A549 (cell line): Measurements from ENCODE around the gene TNP2. TPM values are rescaled to one million over a fixed set of nuclear protein-coding genes. Genes with fewer than 3 reads are reported as not detected.

Experiments
- ATAC-seq, 2 experiments: fragments of 200-7000 bp in 1 of 2; fragments of >200 bp in 1 of 2; cut with Nextera tagmentation in 1 of 2; cut with Tn5 transposase in 1 of 2; 3 replicates each; pipeline versions ENCODE4 v1.8.0 to v1.9.1; 2018 to 2020; ENCODE audit warnings: mild to moderate bottlenecking in 1 of 2, moderate library complexity in 1 of 2
- CTCF ChIA-PET: fragments of 300-600 bp; sonication (Branson Sonifier 250); formaldehyde crosslinking; extraction: SDS; loops from one replicate; lab custom pipeline; 2021; ENCODE audit warnings: antibody characterized with exemption, inconsistent platforms; lab: Yijun Ruan, JAX
- POLR2A ChIA-PET: fragments of 350-600 bp; formaldehyde crosslinking; extraction: SDS; loops from one replicate; lab custom pipeline; 2021; ENCODE audit warnings: antibody characterized with exemption, inconsistent platforms; lab: Yijun Ruan, JAX
- DNase-seq, 2 experiments: peaks; one replicate each; pipeline versions ENCODE4 v3.0.0 to v3.0.0-alpha.2; 2011 to 2016; ENCODE audit warnings: low read depth in 1 of 2, low spot score in 1 of 2
- FAIRE-seq: peaks from 2 replicates; lab custom pipeline; 2011; peaks lifted over from hg19 to GRCh38; lab: Jason Lieb, UNC
- H3K27ac ChIP-seq, 2 experiments: fragments of >200 bp; sonication (Bioruptor Twin); formaldehyde crosslinking; 3 replicates each; pipeline ENCODE4 v1.5.1; 2016 to 2017
- H3K4me1 ChIP-seq: fragments of >200 bp; sonication (Bioruptor Twin); formaldehyde crosslinking; 3 replicates; pipeline ENCODE4 v1.6.1; 2016
- H3K4me2 ChIP-seq: fragments of >200 bp; sonication (Bioruptor Twin); formaldehyde crosslinking; 3 replicates; pipeline ENCODE4 v1.6.1; 2016
- H3K4me3 ChIP-seq: fragments of >200 bp; sonication (Bioruptor Twin); formaldehyde crosslinking; 3 replicates; pipeline ENCODE4 v1.5.1; 2016
- H3K9me3 ChIP-seq: fragments of >200 bp; sonication (Bioruptor Twin); formaldehyde crosslinking; 3 replicates; pipeline ENCODE4 v1.6.1; 2016
- BHLHE40 ChIP-seq: IDR thresholded peaks from 2 replicates; pipeline ENCODE4 v1.6.1; 2012; ENCODE audit warnings: low read depth, low read length, inconsistent platforms
- CEBPB ChIP-seq, 2 experiments: fragments of >200 bp in 1 of 2; sonication (Bioruptor Twin) in 1 of 2; formaldehyde crosslinking in 1 of 2; IDR thresholded peaks; 2 replicates each; pipeline ENCODE4 v1.6.1; 2012 to 2016
- CHD4 ChIP-seq: fragments of 200-600 bp; sonication (generic); IDR thresholded peaks from 2 replicates; pipeline ENCODE4 v1.6.1; 2016; ENCODE audit warnings: antibody characterized with exemption, mild to moderate bottlenecking, borderline replicate concordance
- EHMT2 ChIP-seq: fragments of 200-600 bp; sonication (generic); IDR thresholded peaks from 2 replicates; pipeline ENCODE4 v1.6.1; 2016; ENCODE audit warnings: antibody characterized with exemption, low read depth, mild to moderate bottlenecking, moderate library complexity
- ELK1 ChIP-seq: fragments of 150-350 bp; IDR thresholded peaks from 2 replicates; pipeline ENCODE4 v1.6.1; 2014; ENCODE audit warnings: low read depth, mild to moderate bottlenecking, low read length
- FOSB ChIP-seq: fragments of 250-450 bp; sonication (Bioruptor Pico); IDR thresholded peaks from 2 replicates; pipeline ENCODE4 v1.5.0; 2020; ENCODE audit warnings: mild to moderate bottlenecking, moderate library complexity
- FOSL2 ChIP-seq, 2 experiments: fragments of 450-650 bp in 1 of 2; fragments of >200 bp in 1 of 2; sonication (Bioruptor Twin) in 1 of 2; formaldehyde crosslinking; IDR thresholded peaks; 2 replicates each; pipeline versions ENCODE4 v1.5.0 to v1.6.1; 2016 to 2020; ENCODE audit warnings: mild to moderate bottlenecking in 1 of 2, moderate library complexity in 1 of 2
- HES2 ChIP-seq: fragments of >200 bp; sonication (Bioruptor Twin); formaldehyde crosslinking; IDR thresholded peaks from 2 replicates; pipeline ENCODE4 v1.6.1; 2016
- HMGXB4 ChIP-seq: fragments of 250-450 bp; sonication (Bioruptor Pico); IDR thresholded peaks from 2 replicates; pipeline ENCODE4 v1.5.0; 2021; ENCODE audit warnings: mild to moderate bottlenecking, moderate library complexity, borderline replicate concordance
- HOXA7 ChIP-seq: fragments of 250-450 bp; sonication (Bioruptor Pico); IDR thresholded peaks from 2 replicates; pipeline ENCODE4 v1.5.0; 2020; ENCODE audit warnings: mild to moderate bottlenecking, moderate library complexity
- KDM1A ChIP-seq: fragments of 200-600 bp; sonication (generic); IDR thresholded peaks from 2 replicates; pipeline ENCODE4 v1.6.1; 2016; ENCODE audit warnings: low read depth, mild to moderate bottlenecking
- MAFK ChIP-seq: fragments of 450-650 bp; IDR thresholded peaks from 2 replicates; pipeline ENCODE4 v1.6.1; 2014; ENCODE audit not compliant: partially characterized antibody
- MAX ChIP-seq: IDR thresholded peaks from 2 replicates; pipeline ENCODE4 v1.6.1; 2012
- NR3C1 ChIP-seq: fragments of >200 bp; sonication (Bioruptor Twin); formaldehyde crosslinking; IDR thresholded peaks from 3 replicates; pipeline ENCODE4 v1.6.1; 2017
- PHF8 ChIP-seq: fragments of 200-600 bp; sonication (generic); IDR thresholded peaks from 2 replicates; pipeline ENCODE4 v1.6.1; 2016; ENCODE audit warnings: low read depth, mild to moderate bottlenecking, antibody characterized with exemption, moderate library complexity, borderline replicate concordance
- REST ChIP-seq: fragments of 200-600 bp; sonication (generic); IDR thresholded peaks from 2 replicates; pipeline ENCODE4 v1.6.1; 2016; ENCODE audit warnings: antibody characterized with exemption, mild to moderate bottlenecking, moderate library complexity
- RNF2 ChIP-seq: fragments of 200-600 bp; sonication (generic); IDR thresholded peaks from 2 replicates; pipeline ENCODE4 v1.6.1; 2016; ENCODE audit warnings: low read depth, mild to moderate bottlenecking, antibody characterized with exemption, moderate library complexity, borderline replicate concordance
- TFCP2L1 ChIP-seq: fragments of 250-450 bp; sonication (Bioruptor Pico); IDR thresholded peaks from 2 replicates; pipeline ENCODE4 v1.5.0; 2021; ENCODE audit warnings: mild to moderate bottlenecking
- ZFP36 ChIP-seq: fragments of 450-650 bp; IDR thresholded peaks from 2 replicates; pipeline ENCODE4 v1.6.1; 2014; ENCODE audit warnings: borderline replicate concordance; ENCODE audit not compliant: partially characterized antibody
- WGBS: methylation state at CpG from one replicate; pipeline ENCODE4 v1.1.6; 2017; ENCODE audit errors: missing lambda C conversion rate; 5-methylcytosine and 5-hydroxymethylcytosine counted together
- polyA plus RNA-seq, 4 experiments: library from polyadenylated mRNA; depleted of rRNA in 3 of 4; stranded (reverse); fragments of >200 nt; fragmentation: RNase III in 1 of 4; extraction: RNeasy Plus Mini Kit Qiagen cat#74134 plus additional on column Dnase treatment in 1 of 4; gene quantifications; 2 replicates in 3 of 4; 3 replicates in 1 of 4; pipeline ENCODE4 v1.2.3, GENCODE V29; 2011 to 2017

TNP2 gene
- polyA plus RNA-seq, 2 of the 4 experiments (the other 2 are of a cell fraction): not detected

- FAIRE-seq (no peak), DNase-seq (no peak), ATAC-seq (no peak)
- no peak for TF ChIP-seq BHLHE40
- TF ChIP-seq HOXA7 (CRISPR knock-in tag): no peak
- no peak for TF ChIP-seq MAX
- TF ChIP-seq PHF8: no peak
- TF ChIP-seq MAFK: no peak
- TF ChIP-seq FOSL2 (IDR thresholded peaks at IDR 0.05): no peak
- TF ChIP-seq FOSL2 (CRISPR knock-in tag; IDR thresholded peaks at IDR 0.05): no peak
- TF ChIP-seq CHD4: no peak
- TF ChIP-seq CEBPB (IDR thresholded peaks at IDR 0.05): no peak
- no peak for TF ChIP-seq REST
- no peak for TF ChIP-seq RNF2
- TF ChIP-seq HMGXB4: no peak
- TF ChIP-seq HES2: no peak
- no peak for TF ChIP-seq KDM1A
- no peak for TF ChIP-seq ZFP36
- TF ChIP-seq NR3C1: no peak
- no peak for TF ChIP-seq ELK1
- no peak for TF ChIP-seq TFCP2L1 (CRISPR knock-in tag)
- TF ChIP-seq EHMT2: no peak
- no peak for TF ChIP-seq FOSB (CRISPR knock-in tag)
- ChIA-PET CTCF (interaction anchor here (1.6 kb wide), 1 partner anchor 269 kb away, joined by 3 read pairs; no protein-coding TSS in a partner anchor), POLR2A (no interaction called here)
- WGBS: 89% methylated on average over 27 of the region's 35 CpGs
- Histone ChIP-seq H3K9me3 (no peaks in the 10 kb centered on the region), H3K4me1 (no peaks in the 10 kb centered on the region), H3K27ac (no peak overlapping the region), H3K4me3 (no peak overlapping the region), H3K4me2 (no peak overlapping the region)
Observed at GRCh38 chr16:11232852-11233726, 36.0 kb downstream of the TNP2 start.
